IMR-90 (cell line): ENCODE results near the gene FIGLA. TPM values are rescaled to one million over a fixed set of nuclear protein-coding genes. Genes with fewer than 3 reads are reported as not detected.

Source experiments
- ATAC-seq: fragments of 200-7000 bp; cut with Tn5 transposase; 2 replicates; pipeline ENCODE4 v1.9.1; 2020; ENCODE audit warnings: low read depth, mild to moderate bottlenecking, moderate library complexity
- BruUV-seq: library from RNA; stranded (reverse); fragments of 400-500 nt; replicated peaks from 2 replicates; lab custom pipeline; 2021; lab: Mats Ljungman, UMichigan
- CTCF ChIA-PET: fragments of 300-600 bp; formaldehyde crosslinking; extraction: SDS; loops from one replicate; lab custom pipeline; 2021; ENCODE audit warnings: antibody characterized with exemption; lab: Yijun Ruan, JAX
- POLR2A ChIA-PET: fragments of 300-600 bp; sonication (Branson Sonifier 250); formaldehyde crosslinking; loops from one replicate; lab custom pipeline; 2022; ENCODE audit warnings: antibody characterized with exemption; ENCODE audit not compliant: unreplicated experiment; lab: Charles Lee
- DNase-seq: peaks from one replicate; pipeline ENCODE4 v3.0.0; 2013
- H2AFZ ChIP-seq: replicated peaks from 2 replicates; pipeline ENCODE3; 2013; ENCODE audit warnings: low read length, mild to moderate bottlenecking; ENCODE audit not compliant: poor library complexity
- H2AK5ac ChIP-seq: 2 replicates; pipeline ENCODE4 v1.6.1; 2013; ENCODE audit warnings: low read depth, low read length, inconsistent platforms
- H2AK9ac ChIP-seq: replicated peaks from 2 replicates; pipeline ENCODE3; 2013; ENCODE audit warnings: mild to moderate bottlenecking, low read depth, low read length, moderate library complexity; ENCODE audit not compliant: poor library complexity
- H2BK120ac ChIP-seq: 2 replicates; pipeline ENCODE4 v1.6.1; 2013; ENCODE audit warnings: low read depth, low read length, inconsistent platforms
- H2BK15ac ChIP-seq: 3 replicates; pipeline ENCODE4 v1.6.1; 2013; ENCODE audit warnings: low read depth, low read length, inconsistent platforms
- H2BK20ac ChIP-seq: 2 replicates; pipeline ENCODE4 v1.6.1; 2013; ENCODE audit warnings: low read depth, mild to moderate bottlenecking, inconsistent platforms, low read length, moderate library complexity
- H2BK5ac ChIP-seq: 2 replicates; pipeline ENCODE4 v1.6.1; 2013; ENCODE audit warnings: mild to moderate bottlenecking, low read depth, low read length, inconsistent platforms; ENCODE audit not compliant: poor library complexity, severe bottlenecking
- H3K14ac ChIP-seq: replicated peaks from 2 replicates; pipeline ENCODE4 v1.6.1; 2013; ENCODE audit warnings: low read depth, low read length, inconsistent platforms
- H3K18ac ChIP-seq: 2 replicates; pipeline ENCODE4 v1.6.1; 2013; ENCODE audit warnings: low read depth, low read length, control low read depth
- H3K23ac ChIP-seq: 2 replicates; pipeline ENCODE4 v1.6.1; 2013; ENCODE audit warnings: low read depth, low read length, inconsistent platforms
- H3K27ac ChIP-seq: 2 replicates; pipeline ENCODE4 v1.5.1; 2013; ENCODE audit warnings: mild to moderate bottlenecking, control low read depth, low read length; ENCODE audit not compliant: insufficient read depth
- H3K27me3 ChIP-seq: 2 replicates; pipeline ENCODE4 v1.6.1; 2013; ENCODE audit warnings: low read length; ENCODE audit not compliant: control insufficient read depth, insufficient read depth
- H3K36me3 ChIP-seq: 2 replicates; pipeline ENCODE4 v1.6.1; 2013; ENCODE audit warnings: low read length, mixed read lengths; ENCODE audit not compliant: control insufficient read depth, insufficient read depth
- H3K4ac ChIP-seq: 2 replicates; pipeline ENCODE4 v1.6.1; 2013; ENCODE audit warnings: low read depth, low read length, inconsistent platforms
- H3K4me1 ChIP-seq: 2 replicates; pipeline ENCODE4 v1.6.1; 2013; ENCODE audit warnings: low read length, mixed read lengths; ENCODE audit not compliant: control insufficient read depth, insufficient read depth
- H3K4me2 ChIP-seq: 2 replicates; pipeline ENCODE4 v1.6.1; 2013; ENCODE audit warnings: low read depth, mild to moderate bottlenecking, control low read depth, low read length, moderate library complexity
- H3K4me3 ChIP-seq: 2 replicates; pipeline ENCODE4 v1.5.1; 2013; ENCODE audit warnings: low read depth, mild to moderate bottlenecking, control low read depth, low read length, moderate library complexity; ENCODE audit not compliant: insufficient read depth
- H3K56ac ChIP-seq: 2 replicates; pipeline ENCODE4 v1.6.1; 2013; ENCODE audit warnings: low read length, inconsistent platforms; ENCODE audit not compliant: insufficient read depth; ENCODE audit errors: extremely low read depth
- H3K79me1 ChIP-seq, 2 experiments: 2 replicates each; pipeline ENCODE4 v1.6.1; 2013; ENCODE audit warnings: low read length in 2 of 2, inconsistent platforms in 1 of 2, low read depth in 1 of 2
- H3K9ac ChIP-seq: 2 replicates; pipeline ENCODE4 v1.6.1; 2013; ENCODE audit warnings: low read depth, low read length, control low read depth
- H3K9me1 ChIP-seq: 2 replicates; pipeline ENCODE4 v1.6.1; 2013; ENCODE audit warnings: low read length, inconsistent platforms; ENCODE audit not compliant: insufficient read depth
- H3K9me3 ChIP-seq: 2 replicates; pipeline ENCODE4 v1.6.1; 2013; ENCODE audit warnings: low read length; ENCODE audit not compliant: control insufficient read depth, insufficient read depth
- H4K20me1 ChIP-seq: 2 replicates; pipeline ENCODE4 v1.6.1; 2013; ENCODE audit warnings: low read length, inconsistent platforms; ENCODE audit not compliant: insufficient read depth
- H4K5ac ChIP-seq: 2 replicates; pipeline ENCODE4 v1.6.1; 2013; ENCODE audit warnings: mild to moderate bottlenecking, low read depth, low read length, control low read depth
- H4K8ac ChIP-seq, 2 experiments: 2 replicates each; pipeline ENCODE4 v1.6.1; 2013; ENCODE audit warnings: low read depth in 2 of 2, low read length in 2 of 2, control low read depth in 1 of 2, inconsistent platforms in 1 of 2
- H4K91ac ChIP-seq: 2 replicates; pipeline ENCODE4 v1.6.1; 2013; ENCODE audit warnings: low read depth, low read length, inconsistent platforms; ENCODE audit not compliant: insufficient read depth
- CEBPB ChIP-seq: IDR thresholded peaks from 2 replicates; pipeline ENCODE4 v1.6.1; 2012; ENCODE audit warnings: low read depth, low read length, improper control_type of control experiment
- MAFK ChIP-seq: IDR thresholded peaks from 2 replicates; pipeline ENCODE4 v1.6.1; 2012; ENCODE audit warnings: low read depth, low read length, improper control_type of control experiment
- MAZ ChIP-seq: IDR thresholded peaks from 2 replicates; pipeline ENCODE4 v1.6.1; 2012; ENCODE audit warnings: low read depth, mild to moderate bottlenecking, low read length, improper control_type of control experiment, moderate library complexity, borderline replicate concordance
- POLR2A ChIP-seq: IDR thresholded peaks from 2 replicates; pipeline ENCODE4 v1.6.1; 2012; ENCODE audit warnings: mild to moderate bottlenecking, low read depth, low read length
- RAD21 ChIP-seq: IDR thresholded peaks from 2 replicates; pipeline ENCODE4 v1.6.1; 2012; ENCODE audit warnings: low read length, improper control_type of control experiment
- RFX5 ChIP-seq: IDR thresholded peaks from 2 replicates; pipeline ENCODE4 v1.8.0; 2012; ENCODE audit warnings: low read depth, mild to moderate bottlenecking, low read length, moderate library complexity
- dilution Hi-C: fragments of 300-500 bp; cut with HindIII; formaldehyde crosslinking; loops from one replicate; pipeline ENCODE4 v1.14.3; 2018; ENCODE audit warnings: low sequenced_read_pairs; ENCODE audit not compliant: unreplicated experiment
- in situ Hi-C: fragments of 300-500 bp; cut with MboI; formaldehyde crosslinking; loops from 3 replicates; pipeline ENCODE4 v1.14.3; 2019; ENCODE audit warnings: low sequenced_read_pairs, inconsistent platforms, mixed read lengths
- intact Hi-C: fragments of 100-400 bp; cut with micrococcal nuclease; formaldehyde crosslinking; loops from 2 replicates; pipeline ENCODE4 v1.10.0; 2022
- polyA plus RNA-seq, 3 experiments: library from polyadenylated mRNA; depleted of rRNA; stranded (reverse); fragments of >200 nt; gene quantifications; 2 replicates each; pipeline ENCODE4 v1.2.3, GENCODE V29; 2012; ENCODE audit warnings: low replicate concordance in 1 of 3
- total RNA-seq: library from RNA; depleted of rRNA; stranded (reverse); fragments of >200 nt; gene quantifications from 2 replicates; pipeline ENCODE4 v1.2.3, GENCODE V29; 2012

The FIGLA gene
- total and polyA plus RNA-seq, 2 of the 4 experiments (the other 2 are of a cell fraction) = not detected

- no TSS peak for BruUV-seq
- CTCF ChIA-PET = no interaction called here
These were observed 37.4 kb downstream of the FIGLA start for GRCh38 chr2:70753031-70753430.

More at GRCh38 chr2:70753031-70753430, 37.4 kb downstream of the FIGLA start:
- H2BK5ac ChIP-seq = no peak overlapping the region
- H3K9me1 ChIP-seq = no peaks in the 10 kb centered on the region
- H2AFZ ChIP-seq = no peak overlapping the region
- H4K20me1 ChIP-seq = no peaks in the 10 kb centered on the region
- H4K8ac ChIP-seq = no peak overlapping the region
- H2BK15ac ChIP-seq = no peak overlapping the region
- H3K56ac ChIP-seq = no peak overlapping the region
- H3K4me2 ChIP-seq = no peak overlapping the region
- no peaks in the 10 kb centered on the region for H3K79me1 ChIP-seq
- no peak overlapping the region for H3K4ac ChIP-seq
- POLR2A ChIA-PET = no interaction called here
- H3K23ac ChIP-seq = no peak overlapping the region
- dilution Hi-C loops (no loop called here), intact Hi-C loops (no loop called here), in situ Hi-C loops (no loop called here)
- no peaks in the 10 kb centered on the region for H3K4me1 ChIP-seq
- H4K5ac ChIP-seq = no peak overlapping the region
- no peak overlapping the region for H3K14ac ChIP-seq
- H3K27ac ChIP-seq = no peak overlapping the region
- no peak overlapping the region for H2AK9ac ChIP-seq
- H3K9ac ChIP-seq = no peak overlapping the region
- no peak for TF ChIP-seq MAZ
- TF ChIP-seq CEBPB = no peak
- no peak for TF ChIP-seq MAFK
- no peak for TF ChIP-seq RAD21
- no peak for TF ChIP-seq RFX5
- no peak for TF ChIP-seq POLR2A
- H3K36me3 ChIP-seq = no peaks in the 10 kb centered on the region
- H2BK20ac ChIP-seq = no peak overlapping the region
- H3K9me3 ChIP-seq = no peaks in the 10 kb centered on the region
- H2AK5ac ChIP-seq = no peak overlapping the region
- H3K18ac ChIP-seq = no peak overlapping the region
- no peak overlapping the region for H2BK120ac ChIP-seq
- H4K91ac ChIP-seq = no peak overlapping the region
- ATAC-seq = no peak
- H3K27me3 ChIP-seq = no peaks in the 10 kb centered on the region
- DNase-seq = no peak
- H3K4me3 ChIP-seq = no peak overlapping the region
